ENCODE measurements around the gene STXBP5.

Gene STXBP5

GRCh38 chr6:147407571-147407970 is 203.4 kb downstream of the STXBP5 start:
- no peaks in the 10 kb centered on the region for H3K4me1 ChIP-seq (ENCODE audit: control insufficient read depth, low read depth, low read length)
- H3K27me3 ChIP-seq (ENCODE audit: insufficient read depth, low read length, poor library complexity): no peaks in the 10 kb centered on the region
- H3K56ac ChIP-seq (ENCODE audit: low read length): no peak overlapping the region
- H3K18ac ChIP-seq (ENCODE audit: low read length): no peak overlapping the region
- H4K8ac ChIP-seq (ENCODE audit: low read depth, low read length): no peak overlapping the region
- no peak overlapping the region for H2BK15ac ChIP-seq (replicated peaks; ENCODE audit: low read depth)
- H3K9ac ChIP-seq (ENCODE audit: low read length): no peak overlapping the region
- no peak overlapping the region for H2AK5ac ChIP-seq (ENCODE audit: low read length)
- no peaks in the 10 kb centered on the region for H3K79me2 ChIP-seq (ENCODE audit: control insufficient read depth, insufficient read depth, low read length)
- no peak overlapping the region for H2BK120ac ChIP-seq (ENCODE audit: low read depth, low read length)
- H3K23ac ChIP-seq (ENCODE audit: low read length): no peak overlapping the region
- no peak overlapping the region for H3K27ac ChIP-seq (ENCODE audit: low read depth, low read length)
- no peak overlapping the region for H3K4me2 ChIP-seq (ENCODE audit: low read length)
- H3K4ac ChIP-seq (ENCODE audit: low read depth, low read length): no peak overlapping the region
- peak; percentile 37 for DNase-seq
- no peaks in the 10 kb centered on the region for H3K79me1 ChIP-seq (ENCODE audit: low read length)
- H3K36me3 ChIP-seq (ENCODE audit: control insufficient read depth, insufficient read depth, low read length): no peaks in the 10 kb centered on the region
- H3K4me3 ChIP-seq (ENCODE audit: low read length): no peak overlapping the region
- WGBS (ENCODE audit: extremely low coverage, insufficient coverage, low lambda C conversion rate): no CpG with 5 or more reads among the region's 8 CpGs
- H4K5ac ChIP-seq (ENCODE audit: low read length): no peak overlapping the region
- H2BK5ac ChIP-seq (ENCODE audit: low read length): no peak overlapping the region

GRCh38 chr6:147416622-147417021 is 212.4 kb downstream of the STXBP5 start:
- Histone ChIP-seq H3K27me3 (ENCODE audit: insufficient read depth, low read length, poor library complexity) (no peaks in the 10 kb centered on the region), H2BK120ac (ENCODE audit: low read depth, low read length) (no peak overlapping the region), H3K56ac (ENCODE audit: low read length) (no peak overlapping the region), H2BK5ac (ENCODE audit: low read length) (no peak overlapping the region), H3K79me2 (ENCODE audit: control insufficient read depth, insufficient read depth, low read length) (no peaks in the 10 kb centered on the region), H3K4me3 (ENCODE audit: low read length) (no peak overlapping the region), H3K18ac (ENCODE audit: low read length) (no peak overlapping the region), H3K4me2 (ENCODE audit: low read length) (no peak overlapping the region), H3K9ac (ENCODE audit: low read length) (no peak overlapping the region), H3K27ac (ENCODE audit: low read depth, low read length) (no peak overlapping the region), H3K4ac (ENCODE audit: low read depth, low read length) (no peak overlapping the region), H2BK15ac (replicated peaks; ENCODE audit: low read depth) (no peak overlapping the region), H3K36me3 (ENCODE audit: control insufficient read depth, insufficient read depth, low read length) (no peaks in the 10 kb centered on the region), H3K23ac (ENCODE audit: low read length) (no peak overlapping the region), H3K4me1 (ENCODE audit: control insufficient read depth, low read depth, low read length) (peaks cover 3% of the 10 kb centered on the region), H3K79me1 (ENCODE audit: low read length) (no peaks in the 10 kb centered on the region), H4K8ac (ENCODE audit: low read depth, low read length) (no peak overlapping the region), H2AK5ac (ENCODE audit: low read length) (no peak overlapping the region), H4K5ac (ENCODE audit: low read length) (no peak overlapping the region)
- WGBS (ENCODE audit: extremely low coverage, insufficient coverage, low lambda C conversion rate): no CpG with 5 or more reads among the region's 4 CpGs
- no peak for DNase-seq

- Histone ChIP-seq H2AK5ac (ENCODE audit: low read length) (no peak overlapping the region), H3K4me3 (ENCODE audit: low read length) (no peak overlapping the region), H3K9ac (ENCODE audit: low read length) (no peak overlapping the region), H2BK120ac (ENCODE audit: low read depth, low read length) (no peak overlapping the region), H3K4ac (ENCODE audit: low read depth, low read length) (no peak overlapping the region), H3K79me1 (ENCODE audit: low read length) (no peaks in the 10 kb centered on the region), H2BK5ac (ENCODE audit: low read length) (no peak overlapping the region), H2BK15ac (replicated peaks; ENCODE audit: low read depth) (no peak overlapping the region), H3K4me1 (ENCODE audit: control insufficient read depth, low read depth, low read length) (peaks cover 3% of the 10 kb centered on the region), H3K23ac (ENCODE audit: low read length) (no peak overlapping the region), H3K27me3 (ENCODE audit: insufficient read depth, low read length, poor library complexity) (no peaks in the 10 kb centered on the region), H3K4me2 (ENCODE audit: low read length) (no peak overlapping the region), H4K8ac (ENCODE audit: low read depth, low read length) (no peak overlapping the region), H3K36me3 (ENCODE audit: control insufficient read depth, insufficient read depth, low read length) (no peaks in the 10 kb centered on the region), H3K56ac (ENCODE audit: low read length) (no peak overlapping the region), H3K79me2 (ENCODE audit: control insufficient read depth, insufficient read depth, low read length) (no peaks in the 10 kb centered on the region), H4K5ac (ENCODE audit: low read length) (no peak overlapping the region), H3K18ac (ENCODE audit: low read length) (no peak overlapping the region), H3K27ac (ENCODE audit: low read depth, low read length) (no peak overlapping the region)
- DNase-seq: no peak
- no CpG with 5 or more reads among the region's 7 CpGs for WGBS (ENCODE audit: extremely low coverage, insufficient coverage, low lambda C conversion rate)
Measured at GRCh38 chr6:147417954-147418353, 213.7 kb downstream of the STXBP5 start.

- no peaks in the 10 kb centered on the region for H3K27me3 ChIP-seq (ENCODE audit: insufficient read depth, low read length, poor library complexity)
- no peak overlapping the region for H4K5ac ChIP-seq (ENCODE audit: low read length)
- no peak overlapping the region for H2BK120ac ChIP-seq (ENCODE audit: low read depth, low read length)
- H2BK15ac ChIP-seq (replicated peaks; ENCODE audit: low read depth): no peak overlapping the region
- H3K4me2 ChIP-seq (ENCODE audit: low read length): no peak overlapping the region
- H3K9ac ChIP-seq (ENCODE audit: low read length): no peak overlapping the region
- no peak overlapping the region for H2BK5ac ChIP-seq (ENCODE audit: low read length)
- H3K79me1 ChIP-seq (ENCODE audit: low read length): no peaks in the 10 kb centered on the region
- no peak overlapping the region for H2AK5ac ChIP-seq (ENCODE audit: low read length)
- H3K56ac ChIP-seq (ENCODE audit: low read length): no peak overlapping the region
- H3K23ac ChIP-seq (ENCODE audit: low read length): no peak overlapping the region
- H3K36me3 ChIP-seq (ENCODE audit: control insufficient read depth, insufficient read depth, low read length): no peaks in the 10 kb centered on the region
- WGBS (ENCODE audit: extremely low coverage, insufficient coverage, low lambda C conversion rate): no CpG with 5 or more reads among the region's 4 CpGs
- no peak overlapping the region for H4K8ac ChIP-seq (ENCODE audit: low read depth, low read length)
- no peaks in the 10 kb centered on the region for H3K79me2 ChIP-seq (ENCODE audit: control insufficient read depth, insufficient read depth, low read length)
- no peak overlapping the region for H3K18ac ChIP-seq (ENCODE audit: low read length)
- no peak overlapping the region for H3K4ac ChIP-seq (ENCODE audit: low read depth, low read length)
- DNase-seq: no peak
- no peak overlapping the region for H3K27ac ChIP-seq (ENCODE audit: low read depth, low read length)
- H3K4me3 ChIP-seq (ENCODE audit: low read length): no peak overlapping the region
- peaks cover 3% of the 10 kb centered on the region for H3K4me1 ChIP-seq (ENCODE audit: control insufficient read depth, low read depth, low read length)
Measured at GRCh38 chr6:147418523-147418922, 214.3 kb downstream of the STXBP5 start.

- H3K4me3 ChIP-seq (ENCODE audit: low read length): no peak overlapping the region
- no peak overlapping the region for H2BK5ac ChIP-seq (ENCODE audit: low read length)
- H2AK5ac ChIP-seq (ENCODE audit: low read length): no peak overlapping the region
- H3K9ac ChIP-seq (ENCODE audit: low read length): no peak overlapping the region
- H3K27ac ChIP-seq (ENCODE audit: low read depth, low read length): no peak overlapping the region
- no peaks in the 10 kb centered on the region for H3K79me1 ChIP-seq (ENCODE audit: low read length)
- H3K23ac ChIP-seq (ENCODE audit: low read length): no peak overlapping the region
- no peaks in the 10 kb centered on the region for H3K27me3 ChIP-seq (ENCODE audit: insufficient read depth, low read length, poor library complexity)
- H3K56ac ChIP-seq (ENCODE audit: low read length): no peak overlapping the region
- H2BK120ac ChIP-seq (ENCODE audit: low read depth, low read length): no peak overlapping the region
- H4K5ac ChIP-seq (ENCODE audit: low read length): no peak overlapping the region
- no peak overlapping the region for H3K4me2 ChIP-seq (ENCODE audit: low read length)
- no peak overlapping the region for H3K18ac ChIP-seq (ENCODE audit: low read length)
- H3K79me2 ChIP-seq (ENCODE audit: control insufficient read depth, insufficient read depth, low read length): no peaks in the 10 kb centered on the region
- H2BK15ac ChIP-seq (replicated peaks; ENCODE audit: low read depth): no peak overlapping the region
- DNase-seq: no peak
- no peak overlapping the region for H4K8ac ChIP-seq (ENCODE audit: low read depth, low read length)
- H3K4ac ChIP-seq (ENCODE audit: low read depth, low read length): no peak overlapping the region
- H3K4me1 ChIP-seq (ENCODE audit: control insufficient read depth, low read depth, low read length): peaks cover 3% of the 10 kb centered on the region
- H3K36me3 ChIP-seq (ENCODE audit: control insufficient read depth, insufficient read depth, low read length): no peaks in the 10 kb centered on the region
Measured at GRCh38 chr6:147421903-147422302, 217.7 kb downstream of the STXBP5 start.

- H3K56ac ChIP-seq (ENCODE audit: low read length): no peak overlapping the region
- H3K18ac ChIP-seq (ENCODE audit: low read length): no peak overlapping the region
- no peak overlapping the region for H3K27ac ChIP-seq (ENCODE audit: low read depth, low read length)
- H3K4me1 ChIP-seq (ENCODE audit: control insufficient read depth, low read depth, low read length): no peaks in the 10 kb centered on the region
- H3K9ac ChIP-seq (ENCODE audit: low read length): no peak overlapping the region
- H3K79me2 ChIP-seq (ENCODE audit: control insufficient read depth, insufficient read depth, low read length): no peaks in the 10 kb centered on the region
- no peak for DNase-seq
- H2BK15ac ChIP-seq (replicated peaks; ENCODE audit: low read depth): no peak overlapping the region
- H4K5ac ChIP-seq (ENCODE audit: low read length): no peak overlapping the region
- H3K36me3 ChIP-seq (ENCODE audit: control insufficient read depth, insufficient read depth, low read length): no peaks in the 10 kb centered on the region
- no peak overlapping the region for H2BK120ac ChIP-seq (ENCODE audit: low read depth, low read length)
- no peak overlapping the region for H4K8ac ChIP-seq (ENCODE audit: low read depth, low read length)
- H2AK5ac ChIP-seq (ENCODE audit: low read length): no peak overlapping the region
- no peak overlapping the region for H3K4ac ChIP-seq (ENCODE audit: low read depth, low read length)
- H3K4me2 ChIP-seq (ENCODE audit: low read length): no peak overlapping the region
- H2BK5ac ChIP-seq (ENCODE audit: low read length): no peak overlapping the region
- H3K79me1 ChIP-seq (ENCODE audit: low read length): no peaks in the 10 kb centered on the region
- H3K4me3 ChIP-seq (ENCODE audit: low read length): no peak overlapping the region
- H3K23ac ChIP-seq (ENCODE audit: low read length): no peak overlapping the region
- H3K27me3 ChIP-seq (ENCODE audit: insufficient read depth, low read length, poor library complexity): no peaks in the 10 kb centered on the region
- no CpG with 5 or more reads among the region's 11 CpGs for WGBS (ENCODE audit: extremely low coverage, insufficient coverage, low lambda C conversion rate)
Measured at GRCh38 chr6:147423111-147423510, 218.9 kb downstream of the STXBP5 start.

Measured in mesendoderm (in vitro differentiated cells).